Fibroblast of lung (primary cell): ENCODE results near the gene SGPP2. TPM values are rescaled to one million over a fixed set of nuclear protein-coding genes. Genes with fewer than 3 reads are reported as not detected.
A peak's percentile ranks its signal among the peaks of the same experiment; 100 is the strongest.

ENCODE experiments used
- DNase-seq, 2 donors: peaks; one replicate each; pipeline versions ENCODE4 v3.0.0 to v3.0.0-alpha.2; 2010; ENCODE audit warnings: low read depth in 2 of 2
- H2AFZ ChIP-seq: 2 replicates; pipeline ENCODE4 v1.5.1; 2012; ENCODE audit warnings: low read length, control low read depth, inconsistent platforms
- H3K27ac ChIP-seq: 2 replicates; pipeline ENCODE4 v1.5.1; 2011; ENCODE audit warnings: low read length, control low read depth; ENCODE audit not compliant: insufficient read depth
- H3K27me3 ChIP-seq: 2 replicates; pipeline ENCODE4 v1.5.1; 2011; ENCODE audit warnings: mild to moderate bottlenecking, low read length; ENCODE audit not compliant: control insufficient read depth, insufficient read depth
- H3K36me3 ChIP-seq: 2 replicates; pipeline ENCODE4 v1.5.1; 2011; ENCODE audit warnings: low read length; ENCODE audit not compliant: control insufficient read depth, insufficient read depth
- H3K4me1 ChIP-seq: 2 replicates; pipeline ENCODE4 v1.5.1; 2011; ENCODE audit warnings: low read length; ENCODE audit not compliant: control insufficient read depth, insufficient read depth; ENCODE audit errors: extremely low read depth
- H3K4me2 ChIP-seq: 2 replicates; pipeline ENCODE4 v1.5.1; 2011; ENCODE audit warnings: low read length, control low read depth; ENCODE audit not compliant: insufficient read depth; ENCODE audit errors: extremely low read depth
- H3K4me3 ChIP-seq, 4 experiments: fragments of 200-600 bp in 1 of 4; sonication (generic) in 1 of 4; replicated peaks in 1 of 4; 2 replicates each; pipeline ENCODE4 v1.5.1; 2011 to 2016; ENCODE audit warnings: low read length in 4 of 4, low read depth in 3 of 4, mild to moderate bottlenecking in 3 of 4, control low read depth in 2 of 4, inconsistent platforms in 1 of 4, mixed read lengths in 1 of 4; ENCODE audit not compliant: insufficient read depth in 1 of 4; ENCODE audit errors: control extremely low read depth in 1 of 4
- H3K79me2 ChIP-seq: 2 replicates; pipeline ENCODE4 v1.5.1; 2012; ENCODE audit warnings: mild to moderate bottlenecking, low read length, inconsistent platforms; ENCODE audit not compliant: control insufficient read depth, insufficient read depth
- H3K9ac ChIP-seq: 2 replicates; pipeline ENCODE4 v1.5.1; 2011; ENCODE audit warnings: mild to moderate bottlenecking, low read length, control low read depth; ENCODE audit not compliant: insufficient read depth
- H3K9me3 ChIP-seq: 2 replicates; pipeline ENCODE4 v1.5.1; 2012; ENCODE audit warnings: low read depth, low read length; ENCODE audit not compliant: control insufficient read depth, insufficient read depth
- H4K20me1 ChIP-seq: 2 replicates; pipeline ENCODE4 v1.5.1; 2011; ENCODE audit warnings: low read length; ENCODE audit not compliant: control insufficient read depth, insufficient read depth; ENCODE audit errors: extremely low read depth
- CTCF ChIP-seq, 2 donors: IDR thresholded peaks in 1 of 2; conservative IDR thresholded peaks in 1 of 2; 1 replicate in 1 of 2; 2 replicates in 1 of 2; pipeline ENCODE4 v1.5.1; 2011 to 2012; ENCODE audit warnings: low read length in 2 of 2, control low read depth in 1 of 2, inconsistent platforms in 1 of 2, low read depth in 1 of 2, mild to moderate bottlenecking in 1 of 2
- EZH2 ChIP-seq: IDR thresholded peaks from 2 replicates; pipeline ENCODE4 v1.5.1; 2012; ENCODE audit warnings: low read length, control low read depth, mild to moderate bottlenecking; ENCODE audit errors: missing control alignments
- polyA plus RNA-seq, 2 donors: library from polyadenylated mRNA; depleted of rRNA in 1 of 2; stranded (reverse) in 1 of 2; unstranded in 1 of 2; fragments of >200 nt; gene quantifications; 2 replicates each; pipeline ENCODE4 v1.2.1, GENCODE V29; 2011 to 2012; ENCODE audit warnings: missing spikeins in 1 of 2
- total RNA-seq: library from RNA; depleted of rRNA; stranded (reverse); fragments of >200 nt; gene quantifications from 2 replicates; pipeline ENCODE4 v1.2.1, GENCODE V29; 2014

Gene SGPP2
- total and polyA plus RNA-seq, 2 donors (not counting 1 experiment from before 2014, with no cell fraction given): not detected

GRCh38 chr2:222595581-222595980 is 171.2 kb downstream of the SGPP2 start:
- H3K4me3 ChIP-seq: no peak overlapping the region
- peaks cover 2% of the 10 kb centered on the region for H3K4me1 ChIP-seq
- H3K27me3 ChIP-seq: no peaks in the 10 kb centered on the region
- H3K9ac ChIP-seq: no peak overlapping the region
- peaks cover 7% of the 10 kb centered on the region for H3K36me3 ChIP-seq
- H3K27ac ChIP-seq: no peak overlapping the region
- no peaks in the 10 kb centered on the region for H3K79me2 ChIP-seq
- peak in 1 of 2 donors; percentile 8 for DNase-seq
- H3K9me3 ChIP-seq: no peaks in the 10 kb centered on the region
- no peak overlapping the region for H2AFZ ChIP-seq
- H3K4me2 ChIP-seq: no peak overlapping the region
- no peaks in the 10 kb centered on the region for H4K20me1 ChIP-seq
- TF ChIP-seq CTCF (conservative IDR thresholded peaks at IDR 0.05 in 1 of 2, IDR thresholded peaks at IDR 0.05 in 1 of 2; ENCODE audit: low read depth in 1 of 2, low read length in 2 of 2) (no peak), EZH2 (no peak)

GRCh38 chr2:222598611-222599010 is 174.3 kb downstream of the SGPP2 start:
- TF ChIP-seq CTCF (conservative IDR thresholded peaks at IDR 0.05 in 1 of 2, IDR thresholded peaks at IDR 0.05 in 1 of 2; ENCODE audit: low read depth in 1 of 2, low read length in 2 of 2) (no peak), EZH2 (no peak)
- Histone ChIP-seq H3K9me3 (no peaks in the 10 kb centered on the region), H3K79me2 (no peaks in the 10 kb centered on the region), H2AFZ (no peak overlapping the region), H3K27me3 (no peaks in the 10 kb centered on the region), H3K36me3 (peaks cover 2% of the 10 kb centered on the region), H3K4me1 (peaks cover 2% of the 10 kb centered on the region), H4K20me1 (no peaks in the 10 kb centered on the region), H3K4me2 (no peak overlapping the region), H3K4me3 (no peak overlapping the region), H3K9ac (no peak overlapping the region), H3K27ac (no peak overlapping the region)
- no peak for DNase-seq

- no peaks in the 10 kb centered on the region for H3K9me3 ChIP-seq
- no peak overlapping the region for H3K4me3 ChIP-seq
- H3K4me2 ChIP-seq: no peak overlapping the region
- TF ChIP-seq EZH2 (no peak), CTCF (conservative IDR thresholded peaks at IDR 0.05 in 1 of 2, IDR thresholded peaks at IDR 0.05 in 1 of 2; ENCODE audit: low read depth in 1 of 2, low read length in 2 of 2) (no peak)
- H3K27ac ChIP-seq: no peak overlapping the region
- no peaks in the 10 kb centered on the region for H3K4me1 ChIP-seq
- H3K27me3 ChIP-seq: no peaks in the 10 kb centered on the region
- peaks cover 1% of the 10 kb centered on the region for H3K36me3 ChIP-seq
- no peaks in the 10 kb centered on the region for H3K79me2 ChIP-seq
- no peak for DNase-seq
- H2AFZ ChIP-seq: no peak overlapping the region
- H3K9ac ChIP-seq: no peak overlapping the region
- no peaks in the 10 kb centered on the region for H4K20me1 ChIP-seq
Observed at GRCh38 chr2:222603501-222603900, 179.2 kb downstream of the SGPP2 start.
